PC-9 (cell line): Measurements from ENCODE around the gene ADAMTS7.
"Not testable (repeated sequence)": the region's sequence is repeated elsewhere in the genome, so short reads cannot be mapped to it uniquely, and the experiment has no call there.

Experiments used
- CTCF ChIP-seq: fragments of 200-600 bp; sonication (generic); conservative IDR thresholded peaks from 2 replicates; pipeline ENCODE4 v1.6.1; 2017; ENCODE audit warnings: mixed run types, antibody characterized with exemption, mild to moderate bottlenecking, moderate library complexity
- EZH2 ChIP-seq: fragments of 200-600 bp; sonication (generic); IDR thresholded peaks from 2 replicates; pipeline ENCODE4 v1.8.0; 2017; ENCODE audit warnings: antibody characterized with exemption, low read depth

GRCh38 chr15:78776046-78776925 is 35.0 kb downstream of the ADAMTS7 start:
- not testable (repeated sequence) for TF ChIP-seq CTCF, EZH2
